Osteoblast (primary cell): ENCODE results near the gene GDA. TPM values are rescaled to one million over a fixed set of nuclear protein-coding genes. Genes with fewer than 3 reads are reported as not detected.
"Not testable (repeated sequence)": the region's sequence is repeated elsewhere in the genome, so short reads cannot be mapped to it uniquely, and the experiment has no call there.

Experiments used
- DNase-seq: peaks from one replicate; pipeline ENCODE4 v3.0.0; 2011; ENCODE audit warnings: low spot score, mixed read lengths; ENCODE audit not compliant: insufficient read length; ENCODE audit errors: missing footprints
- H2AFZ ChIP-seq: 2 replicates; pipeline ENCODE4 v1.6.0; 2011; ENCODE audit warnings: mild to moderate bottlenecking, low read length
- H3K27ac ChIP-seq: 2 replicates; pipeline ENCODE4 v1.5.1; 2011; ENCODE audit warnings: mild to moderate bottlenecking, low read depth, low read length, moderate library complexity
- H3K27me3 ChIP-seq: 2 replicates; pipeline ENCODE4 v1.6.0; 2012; ENCODE audit warnings: mild to moderate bottlenecking, control low read depth, inconsistent platforms, low read length, moderate library complexity; ENCODE audit not compliant: insufficient read depth
- H3K36me3 ChIP-seq: 2 replicates; pipeline ENCODE4 v1.5.1; 2011; ENCODE audit warnings: mild to moderate bottlenecking, low read length, control low read depth, moderate library complexity; ENCODE audit not compliant: insufficient read depth
- H3K4me1 ChIP-seq: 2 replicates; pipeline ENCODE4 v1.5.1; 2011; ENCODE audit warnings: mild to moderate bottlenecking, low read length, control low read depth, moderate library complexity; ENCODE audit not compliant: insufficient read depth
- H3K4me2 ChIP-seq: 2 replicates; pipeline ENCODE4 v1.6.0; 2011; ENCODE audit warnings: mild to moderate bottlenecking, low read length; ENCODE audit not compliant: insufficient read depth
- H3K4me3 ChIP-seq: fragments of 200-600 bp; sonication (generic); 3 replicates; pipeline ENCODE4 v1.5.1; 2012; ENCODE audit warnings: mild to moderate bottlenecking, low read length, inconsistent platforms; ENCODE audit not compliant: insufficient read depth
- H3K79me2 ChIP-seq: 2 replicates; pipeline ENCODE4 v1.6.0; 2012; ENCODE audit warnings: mild to moderate bottlenecking, low read length, control low read depth, inconsistent platforms; ENCODE audit not compliant: insufficient read depth
- H3K9me3 ChIP-seq: 2 replicates; pipeline ENCODE4 v1.5.1; 2011; ENCODE audit warnings: low read depth, low read length, control low read depth
- H4K20me1 ChIP-seq: 2 replicates; pipeline ENCODE4 v1.6.0; 2012; ENCODE audit warnings: mild to moderate bottlenecking, low read length, control low read depth; ENCODE audit not compliant: insufficient read depth
- CTCF ChIP-seq: IDR thresholded peaks from 2 replicates; pipeline ENCODE4 v1.5.1; 2011; ENCODE audit warnings: mild to moderate bottlenecking, low read depth, low read length, moderate library complexity; ENCODE audit errors: extremely low read depth
- total RNA-seq: library from RNA; depleted of rRNA; stranded (reverse); fragments of >200 nt; gene quantifications from 2 replicates; pipeline ENCODE4 v1.2.3, GENCODE V29; 2012

The GDA gene
- total RNA-seq, 1 donor, result not detected

- Histone ChIP-seq H3K4me1 (no peaks in the 10 kb centered on the region), H3K4me3 (no peak overlapping the region), H3K27ac (no peak overlapping the region), H3K4me2 (no peak overlapping the region), H3K27me3 (peaks cover 4% of the 10 kb centered on the region), H2AFZ (no peak overlapping the region), H4K20me1 (no peaks in the 10 kb centered on the region), H3K36me3 (no peaks in the 10 kb centered on the region), H3K9me3 (no peaks in the 10 kb centered on the region), H3K79me2 (no peaks in the 10 kb centered on the region)
- DNase-seq, result no peak
- no peak for TF ChIP-seq CTCF
Measured at GRCh38 chr9:72268961-72269360, 119.7 kb downstream of the GDA start.

- not testable (repeated sequence) for H3K9me3 ChIP-seq, H3K79me2 ChIP-seq, H3K4me2 ChIP-seq, H4K20me1 ChIP-seq, H2AFZ ChIP-seq, DNase-seq, H3K4me3 ChIP-seq, H3K27ac ChIP-seq, H3K27me3 ChIP-seq, H3K36me3 ChIP-seq, H3K4me1 ChIP-seq
Measured at GRCh38 chr9:72270359-72270758, 121.1 kb downstream of the GDA start.

- peak; percentile 89 for DNase-seq
- H3K4me2 ChIP-seq, result no peak overlapping the region
- peak; percentile 86 for TF ChIP-seq CTCF
- no peak overlapping the region for H2AFZ ChIP-seq
- H4K20me1 ChIP-seq, result no peaks in the 10 kb centered on the region
- H3K9me3 ChIP-seq, result no peaks in the 10 kb centered on the region
- no peaks in the 10 kb centered on the region for H3K79me2 ChIP-seq
- H3K27me3 ChIP-seq, result peaks cover 4% of the 10 kb centered on the region
- no peaks in the 10 kb centered on the region for H3K36me3 ChIP-seq
- no peak overlapping the region for H3K4me3 ChIP-seq
- no peaks in the 10 kb centered on the region for H3K4me1 ChIP-seq
- H3K27ac ChIP-seq, result no peak overlapping the region
Measured at GRCh38 chr9:72271613-72272478, 122.6 kb downstream of the GDA start.

DNA sequence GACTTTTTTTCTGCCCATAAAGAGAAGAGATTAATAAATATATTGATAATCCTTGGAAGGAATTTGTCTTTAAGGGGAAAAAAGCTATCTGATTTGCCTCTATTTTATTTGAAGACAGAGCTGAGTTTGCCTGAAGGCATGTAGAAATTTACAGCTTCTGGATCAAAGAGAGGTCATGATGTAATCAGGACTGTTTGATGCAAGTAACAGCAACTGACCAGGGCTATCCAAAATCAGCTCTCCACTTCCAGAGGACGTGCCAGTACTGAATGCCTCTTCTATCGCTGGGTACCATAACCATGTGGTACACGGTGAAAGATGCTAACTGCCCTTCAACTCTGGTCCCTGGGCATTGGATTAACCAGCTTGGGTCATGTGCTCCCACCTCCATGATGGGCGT is 125.2 kb downstream of the GDA start:
- no peaks in the 10 kb centered on the region for H3K27me3 ChIP-seq
- H3K79me2 ChIP-seq, result no peaks in the 10 kb centered on the region
- no peak for TF ChIP-seq CTCF
- H3K27ac ChIP-seq, result no peak overlapping the region
- no peaks in the 10 kb centered on the region for H3K4me1 ChIP-seq
- H3K9me3 ChIP-seq, result no peaks in the 10 kb centered on the region
- H2AFZ ChIP-seq, result no peak overlapping the region
- H4K20me1 ChIP-seq, result no peaks in the 10 kb centered on the region
- DNase-seq, result no peak
- H3K4me2 ChIP-seq, result no peak overlapping the region
- no peaks in the 10 kb centered on the region for H3K36me3 ChIP-seq
- H3K4me3 ChIP-seq, result no peak overlapping the region
